K562 treated with DMSO at 1 percent for 12 hours (cell line): ENCODE data around the gene TMEM267. TPM values are rescaled to one million over a fixed set of nuclear protein-coding genes. Genes with fewer than 3 reads are reported as not detected.

Source experiments
- total RNA-seq: library from RNA; unstranded; fragments of 300-600 nt; gene quantifications from 2 replicates; pipeline ENCODE4 v1.2.3, GENCODE V29; 2022; ENCODE audit not compliant: insufficient read depth

Gene TMEM267
- 4.8 and 10.0 TPM in 2 replicates for total RNA-seq

GRCh38 chr5:43483298-43484105 is at the start of gene TMEM267:
TSS of gene TMEM267 (minus strand) at chr5:43483865. CDS start at chr5:43453969, 29,896 bp downstream.

GRCh38 chr5:43514816-43515677 is 31.4 kb upstream of the TMEM267 start, which contains the start of gene C5orf34:
TSS of gene C5orf34 (minus strand) at chr5:43515148. CDS start at chr5:43509339, 5,809 bp downstream.

GRCh38 chr5:43412156-43412555 is 71.5 kb downstream of the TMEM267 start, which contains the start of gene CCL28:
TSS of gene CCL28 (minus strand) at chr5:43412391. CDS start at chr5:43412316, 75 bp downstream.

Other genes starting within 250 kb of the TMEM267 start
- gene HMGCS1, start 170.5 kb downstream of the TMEM267 start, total RNA-seq, result 9.1 and 27.1 TPM in 2 replicates
- not detected in 2 replicates for gene CCL28, start 71.5 kb downstream of the TMEM267 start, total RNA-seq
- gene C5orf34, start 31.3 kb upstream of the TMEM267 start, total RNA-seq, result 2.8 and 11.4 TPM in 2 replicates
- gene PAIP1, start 73.2 kb upstream of the TMEM267 start, total RNA-seq, result 51.3 and 91.6 TPM in 2 replicates
- gene NNT, start 119.3 kb upstream of the TMEM267 start, total RNA-seq, result 9.4 and 40.6 TPM in 2 replicates